AG04449 (cell line): ENCODE measurements around the gene LIMK1.

ENCODE experiments used
- CTCF ChIA-PET: fragments of 350-600 bp; formaldehyde crosslinking; extraction: SDS; loops from one replicate; lab custom pipeline; 2021; ENCODE audit warnings: antibody characterized with exemption; lab: Yijun Ruan, JAX
- POLR2A ChIA-PET: fragments of 400-600, 350-600 bp; formaldehyde crosslinking; extraction: SDS; loops from one replicate; lab custom pipeline; 2020; ENCODE audit warnings: antibody characterized with exemption, inconsistent platforms; lab: Yijun Ruan, JAX
- DNase-seq: peaks from one replicate; pipeline ENCODE4 v3.0.0-alpha.2; 2010; ENCODE audit warnings: low read depth, low spot score
- H3K4me3 ChIP-seq: 2 replicates; pipeline ENCODE4 v1.5.1; 2011; ENCODE audit warnings: low read depth, mild to moderate bottlenecking, control low read depth, low read length
- CTCF ChIP-seq: IDR thresholded peaks from one replicate; pipeline ENCODE4 v1.5.1; 2011; ENCODE audit warnings: mild to moderate bottlenecking, moderate library complexity, low read length, control low read depth, inconsistent platforms; ENCODE audit not compliant: insufficient read depth; ENCODE audit errors: missing control alignments

LIMK1 gene

GRCh38 chr7:74094224-74095101 lies 10.9 kb downstream of the LIMK1 start:
- peak overlapping the region; percentile 47 for H3K4me3 ChIP-seq
- POLR2A ChIA-PET = interaction anchor here (1.0 to 1.4 kb wide), 2 partner anchors 11 to 80 kb away, joined by 4 to 9 read pairs; partner anchors contain the start of genes EIF4H and LIMK1
- CTCF ChIA-PET = interaction anchor here (1.3 to 1.4 kb wide), 3 partner anchors 11 to 307 kb away, joined by 3 to 5 read pairs (median 3); partner anchors contain the start of gene LIMK1
- no peak for TF ChIP-seq CTCF
- peak; percentile 80 for DNase-seq

GRCh38 chr7:74095135-74095534 lies 11.5 kb downstream of the LIMK1 start:
- H3K4me3 ChIP-seq = no peak overlapping the region
- no peak for TF ChIP-seq CTCF
- ChIA-PET CTCF (interaction anchor here (1.4 kb wide), 1 partner anchor 12 kb away, joined by 3 read pairs; the partner anchor contains the start of gene LIMK1), POLR2A (no interaction called here)
- no peak for DNase-seq

GRCh38 chr7:74097937-74098614 lies 14.5 kb downstream of the LIMK1 start:
- ChIA-PET POLR2A (interaction anchor here (0.6 to 1.4 kb wide), 4 partner anchors 14 to 80 kb away, joined by 3 to 5 read pairs (median 4); partner anchors contain the start of gene EIF4H), CTCF (interaction anchor here (1.0 kb wide), 1 partner anchor 71 kb away, joined by 4 read pairs; no protein-coding TSS in a partner anchor)
- no peak for TF ChIP-seq CTCF
- peak; percentile 87 for DNase-seq
- H3K4me3 ChIP-seq = no peak overlapping the region

GRCh38 chr7:74099031-74099430 lies 15.4 kb downstream of the LIMK1 start:
- ChIA-PET POLR2A (interaction anchor here (1.4 kb wide), 1 partner anchor 15 kb away, joined by 3 read pairs; no protein-coding TSS in a partner anchor), CTCF (interaction anchor here (1.0 kb wide), 1 partner anchor 72 kb away, joined by 4 read pairs; no protein-coding TSS in a partner anchor)

GRCh38 chr7:74101061-74101681 lies 17.6 kb downstream of the LIMK1 start:
- ChIA-PET POLR2A (no interaction called here), CTCF (interaction anchor here (2.1 kb wide), 1 partner anchor 33 kb away, joined by 6 read pairs; no protein-coding TSS in a partner anchor)
- no peak overlapping the region for H3K4me3 ChIP-seq
- DNase-seq = no peak
- TF ChIP-seq CTCF = no peak

More at GRCh38 chr7:74099031-74099430, 15.4 kb downstream of the LIMK1 start:
- no peak overlapping the region for H3K4me3 ChIP-seq
- TF ChIP-seq CTCF = no peak
- no peak for DNase-seq
